ENCODE measurements around the gene PHF21B.

The PHF21B gene

GRCh38 chr22:44892803-44893730, 116.7 kb downstream of the PHF21B start:
- DNase-seq (ENCODE audit: low spot score): no peak

DNA sequence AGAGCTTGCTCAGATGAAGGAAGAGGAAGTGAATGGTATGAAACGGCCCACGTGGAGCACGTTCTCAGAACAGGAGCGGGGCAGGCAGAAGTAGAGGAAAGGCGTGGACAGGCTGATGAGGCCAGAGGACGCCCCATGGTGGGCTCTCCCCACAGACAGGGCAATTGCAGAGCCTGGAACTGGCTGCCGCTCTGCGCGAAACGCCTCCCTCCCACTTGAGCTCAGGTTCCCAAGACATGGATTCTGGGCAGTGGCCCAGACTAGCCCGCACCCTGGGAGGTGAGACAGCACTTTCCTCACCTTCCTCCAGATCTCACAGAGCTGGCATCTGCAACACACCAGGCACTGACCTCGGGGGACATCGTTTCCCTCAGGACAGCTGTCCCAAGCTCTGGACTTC, 117.6 kb downstream of the PHF21B start:
- no peak for DNase-seq (ENCODE audit: low spot score)

GRCh38 chr22:44891791-44892190, 118.0 kb downstream of the PHF21B start:
- DNase-seq (ENCODE audit: low spot score): no peak

DNA sequence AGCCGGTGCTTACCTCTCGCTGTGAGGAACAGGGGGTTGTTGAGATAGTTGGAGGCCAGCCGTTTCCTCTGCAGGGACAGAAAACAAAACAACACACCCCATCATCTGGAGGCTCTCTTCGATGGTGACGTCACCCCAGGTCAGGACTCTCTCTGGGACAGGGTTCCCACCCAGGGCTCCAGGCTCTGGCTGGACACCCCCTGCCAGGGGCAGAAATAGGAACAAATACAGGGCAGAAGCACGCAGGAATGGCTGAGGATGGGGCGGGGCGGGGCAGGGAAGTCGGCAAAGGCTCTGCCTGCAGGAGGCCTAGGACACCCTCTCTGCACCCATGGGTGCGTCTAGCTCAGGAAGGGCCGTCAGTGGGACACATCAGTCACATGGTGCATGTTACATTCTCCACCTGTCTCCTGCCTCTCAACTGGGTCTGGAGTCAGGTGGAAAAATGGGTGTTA, 118.5 kb downstream of the PHF21B start:
- DNase-seq (ENCODE audit: low spot score): no peak

- DNase-seq (ENCODE audit: low spot score): no peak
Observed at GRCh38 chr22:44890416-44891292, 119.2 kb downstream of the PHF21B start.

GRCh38 chr22:44889255-44889878, 120.4 kb downstream of the PHF21B start:
- no peak for DNase-seq (ENCODE audit: low spot score)

- no peak for DNase-seq (ENCODE audit: low spot score)
Observed at GRCh38 chr22:44888491-44889254, 121.1 kb downstream of the PHF21B start.

- DNase-seq (ENCODE audit: low spot score): no peak
Observed at GRCh38 chr22:44887941-44888366, 121.9 kb downstream of the PHF21B start.

DNA sequence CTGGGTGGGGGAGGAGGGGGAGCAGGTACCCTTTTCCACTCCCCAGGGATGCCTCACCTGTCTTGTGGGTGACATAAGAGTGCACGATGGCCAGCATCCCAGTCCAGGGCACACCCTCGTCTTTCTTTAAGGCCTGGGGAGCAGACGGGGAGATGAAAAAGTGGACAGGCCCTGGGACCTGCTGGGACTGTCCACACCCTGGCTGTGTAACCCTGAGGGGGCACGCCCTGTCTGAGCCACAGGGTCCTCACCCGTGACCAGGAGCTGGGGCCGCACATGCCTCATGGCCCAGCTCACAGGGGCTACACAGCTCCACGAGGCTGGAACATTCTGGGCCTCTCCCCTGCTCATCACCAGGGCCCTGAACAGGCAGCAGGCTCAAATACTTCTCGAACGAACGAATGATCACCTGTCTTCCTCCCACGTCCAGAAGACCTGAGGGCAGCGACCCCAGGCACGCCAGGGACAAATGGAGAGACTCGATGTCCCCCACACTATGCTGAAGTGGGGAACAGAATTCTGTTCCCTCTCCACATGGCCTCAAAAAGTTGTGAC, 123.9 kb downstream of the PHF21B start:
- no peak for DNase-seq (ENCODE audit: low spot score)

- no peak for DNase-seq (ENCODE audit: low spot score)
Observed at GRCh38 chr22:44884968-44885805, 124.6 kb downstream of the PHF21B start.

- no peak for DNase-seq (ENCODE audit: low spot score)
Observed at GRCh38 chr22:44884562-44884961, 125.2 kb downstream of the PHF21B start.

DNA sequence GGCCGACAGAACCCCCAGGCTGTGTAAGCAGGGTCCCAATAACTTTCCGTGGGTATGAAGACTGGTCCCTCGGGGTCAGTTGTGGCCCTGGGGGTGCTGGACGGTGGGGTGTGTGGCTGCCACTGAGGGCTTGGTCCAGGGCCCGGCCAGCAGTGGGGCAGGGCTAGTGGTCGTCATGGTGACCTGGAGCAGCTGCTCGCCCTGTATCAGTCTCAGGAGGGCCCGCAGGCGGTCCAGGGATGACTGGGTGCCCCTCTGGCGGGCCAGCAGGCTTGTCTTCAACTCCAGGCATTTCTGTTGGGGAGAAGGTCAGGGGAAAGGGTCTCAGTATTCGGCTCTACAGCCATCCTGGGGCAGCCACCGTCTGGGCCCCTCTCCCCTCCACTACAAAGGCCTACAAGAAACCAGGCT, 126.8 kb downstream of the PHF21B start:
- DNase-seq (ENCODE audit: low spot score): no peak

GRCh38 chr22:44882226-44882905, 127.4 kb downstream of the PHF21B start:
- DNase-seq (ENCODE audit: low spot score): no peak

- DNase-seq (ENCODE audit: low spot score): no peak
Observed at GRCh38 chr22:44881624-44882023, 128.2 kb downstream of the PHF21B start.

GRCh38 chr22:44880610-44881290, 129.1 kb downstream of the PHF21B start:
- DNase-seq (ENCODE audit: low spot score): no peak

DNA sequence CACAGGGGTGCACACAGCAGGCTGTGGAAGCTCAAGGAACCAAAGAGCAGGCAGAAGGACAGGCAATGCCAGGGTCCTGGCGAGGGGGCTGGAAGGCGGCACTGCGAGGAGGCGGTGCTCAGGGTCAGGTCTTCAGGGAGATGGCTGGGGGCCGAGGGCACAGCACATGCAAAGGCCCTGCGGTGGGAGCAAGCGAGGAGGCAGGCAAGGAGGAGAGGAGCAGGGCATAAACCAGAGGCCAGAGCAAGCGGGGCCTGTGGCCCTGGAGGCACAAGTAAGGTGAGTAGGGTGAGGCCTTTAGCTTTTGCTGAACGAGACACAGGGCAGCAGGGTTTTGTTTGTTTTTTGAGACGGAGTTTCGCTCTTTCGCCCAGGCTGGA, 130.5 kb downstream of the PHF21B start:
- DNase-seq (ENCODE audit: low spot score): no peak

DNA sequence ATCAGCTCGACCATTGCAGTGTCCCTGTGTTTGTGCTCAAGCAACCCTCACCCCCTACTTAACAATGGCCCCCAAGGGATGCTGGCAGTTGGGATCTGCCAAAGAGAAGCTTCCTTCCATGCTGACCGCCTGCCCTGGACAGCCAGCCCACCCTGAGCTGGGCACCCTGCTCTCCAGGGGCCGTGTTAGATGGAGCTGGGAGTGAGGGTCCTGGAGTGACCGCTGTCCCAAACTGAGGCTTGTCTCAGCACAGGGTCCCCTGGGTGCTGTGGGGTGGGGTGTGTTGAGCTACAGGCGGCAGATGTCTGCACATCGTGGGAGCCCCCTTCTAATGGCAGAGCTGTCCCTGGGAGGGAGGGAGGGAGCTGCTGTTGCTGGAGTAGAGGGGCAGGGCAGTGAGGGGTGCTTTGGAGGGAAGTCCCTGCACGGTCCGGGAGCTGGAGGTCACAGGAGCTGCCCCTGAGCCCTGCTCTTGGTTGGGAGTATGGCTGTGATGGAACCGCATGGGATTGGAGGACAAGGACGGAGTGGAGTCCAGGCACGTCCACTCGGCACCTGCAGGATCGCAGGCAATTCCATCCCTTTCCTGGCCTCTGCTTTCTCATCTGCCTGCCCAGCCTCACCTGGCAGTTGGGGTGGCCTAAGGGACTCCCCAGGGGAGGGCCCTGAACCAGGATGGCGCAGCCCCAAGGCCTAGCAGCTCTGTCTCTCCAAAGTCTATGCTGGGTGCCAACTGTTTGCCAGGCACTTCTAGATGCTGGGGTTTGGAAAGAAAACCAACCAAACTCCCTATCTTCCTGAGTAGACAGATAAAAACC, 131.1 kb downstream of the PHF21B start:
- DNase-seq (ENCODE audit: low spot score): no peak

GRCh38 chr22:44876921-44877320, 132.9 kb downstream of the PHF21B start:
- DNase-seq (ENCODE audit: low spot score): no peak
